Neural cell (in vitro differentiated cells): ENCODE data around the gene PCDHB5. TPM values are rescaled to one million over a fixed set of nuclear protein-coding genes. Genes with fewer than 3 reads are reported as not detected.
"Not testable (repeated sequence)": the region's sequence is repeated elsewhere in the genome, so short reads cannot be mapped to it uniquely, and the experiment has no call there.

Experiments
- H2AFZ ChIP-seq: fragments of 200-600, 300-800 bp; sonication (generic), shearing (Covaris generic); 2 replicates; pipeline ENCODE4 v1.6.0; 2014; ENCODE audit warnings: low read depth, mild to moderate bottlenecking, antibody characterized with exemption, low read length, moderate library complexity
- H3F3A ChIP-seq: fragments of 200-600 bp; shearing (Covaris generic); 2 replicates; pipeline ENCODE4 v1.6.1; 2016; ENCODE audit warnings: mild to moderate bottlenecking, moderate library complexity, mixed read lengths, antibody characterized with exemption, low read length; ENCODE audit not compliant: insufficient read depth, poor library complexity, severe bottlenecking
- H3K27ac ChIP-seq: fragments of 200-600, 300-800 bp; sonication (generic), shearing (Covaris generic); 2 replicates; pipeline ENCODE4 v1.5.1; 2014; ENCODE audit warnings: mild to moderate bottlenecking, low read length, moderate library complexity
- H3K27me3 ChIP-seq: fragments of 300-800, 200-600 bp; sonication (generic), shearing (Covaris generic); 2 replicates; pipeline ENCODE4 v1.6.0; 2014; ENCODE audit warnings: mild to moderate bottlenecking, low read depth, low read length, moderate library complexity; ENCODE audit not compliant: insufficient read depth
- H3K36me3 ChIP-seq: fragments of 300-800, 200-600 bp; sonication (generic), shearing (Covaris generic); 2 replicates; pipeline ENCODE4 v1.5.1; 2014; ENCODE audit warnings: mild to moderate bottlenecking, antibody characterized with exemption, low read length, moderate library complexity; ENCODE audit not compliant: insufficient read depth
- H3K4me2 ChIP-seq: fragments of 300-800, 200-600 bp; sonication (generic), shearing (Covaris generic); 2 replicates; pipeline ENCODE4 v1.6.0; 2014; ENCODE audit warnings: mild to moderate bottlenecking, low read length
- H3K4me3 ChIP-seq: fragments of 300-800, 200-600 bp; sonication (generic), shearing (Covaris generic); 2 replicates; pipeline ENCODE4 v1.5.1; 2014; ENCODE audit warnings: mild to moderate bottlenecking, low read length, moderate library complexity
- H3K79me2 ChIP-seq: fragments of 200-600 bp; shearing (Covaris generic); replicated peaks from 2 replicates; pipeline ENCODE4 v1.6.0; 2014; ENCODE audit warnings: mild to moderate bottlenecking, low read length, moderate library complexity; ENCODE audit not compliant: insufficient read depth
- H3K9ac ChIP-seq: fragments of 300-800, 200-600 bp; sonication (generic), shearing (Covaris generic); 2 replicates; pipeline ENCODE4 v1.6.1; 2016; ENCODE audit warnings: mild to moderate bottlenecking, low read length, mixed read lengths
- H3K9me2 ChIP-seq: fragments of 200-600 bp; shearing (Covaris generic); 2 replicates; pipeline ENCODE4 v1.6.1; 2016; ENCODE audit warnings: mild to moderate bottlenecking, low read length, mixed read lengths; ENCODE audit not compliant: insufficient read depth
- H3K9me3 ChIP-seq: fragments of 200-600, 300-800 bp; sonication (generic), shearing (Covaris generic); 2 replicates; pipeline ENCODE4 v1.6.1; 2016; ENCODE audit warnings: mild to moderate bottlenecking, mixed run types, low read length, moderate library complexity, mixed read lengths
- H4K20me1 ChIP-seq: fragments of 200-600 bp; shearing (Covaris generic); 2 replicates; pipeline ENCODE4 v1.6.1; 2016; ENCODE audit warnings: mild to moderate bottlenecking, mixed run types; ENCODE audit not compliant: insufficient read depth
- EP300 ChIP-seq: fragments of 450-650 bp; conservative IDR thresholded peaks from 2 replicates; pipeline ENCODE4 v1.6.1; 2014; ENCODE audit warnings: antibody characterized with exemption, mild to moderate bottlenecking, moderate library complexity; ENCODE audit not compliant: poor library complexity, severe bottlenecking
- EZH2 ChIP-seq: fragments of 200-600, 300-800 bp; shearing (Covaris generic), sonication (generic); IDR thresholded peaks from 2 replicates; pipeline ENCODE4 v1.6.1; 2014; ENCODE audit warnings: antibody characterized with exemption, low read length, borderline replicate concordance, mild to moderate bottlenecking; ENCODE audit not compliant: insufficient read depth, poor library complexity, severe bottlenecking
- MXI1 ChIP-seq: fragments of 450-650 bp; conservative IDR thresholded peaks from 2 replicates; pipeline ENCODE4 v1.6.1; 2014; ENCODE audit warnings: antibody characterized with exemption, mild to moderate bottlenecking; ENCODE audit not compliant: poor library complexity, severe bottlenecking
- POLR2AphosphoS5 ChIP-seq: IDR thresholded peaks from 2 replicates; pipeline ENCODE4 v1.6.1; 2012
- RAD21 ChIP-seq: fragments of 450-650 bp; conservative IDR thresholded peaks from 2 replicates; pipeline ENCODE4 v1.6.1; 2014; ENCODE audit warnings: antibody characterized with exemption, mild to moderate bottlenecking, moderate library complexity
- SMC3 ChIP-seq: fragments of 450-650 bp; conservative IDR thresholded peaks from 2 replicates; pipeline ENCODE4 v1.6.1; 2014; ENCODE audit warnings: antibody characterized with exemption, mild to moderate bottlenecking, moderate library complexity; ENCODE audit not compliant: poor library complexity
- TAF1 ChIP-seq: IDR thresholded peaks from 2 replicates; pipeline ENCODE4 v1.6.1; 2012; ENCODE audit warnings: low read depth
- polyA plus RNA-seq: library from polyadenylated mRNA; depleted of rRNA; stranded (reverse); fragments of >200 nt; gene quantifications from 2 replicates; pipeline ENCODE4 v1.2.3, GENCODE V29; 2014
- TF ChIP-seq, protein P1 (sequence below): fragments of 450-650 bp; IDR thresholded peaks from 2 replicates; pipeline ENCODE4 v1.5.1; 2014; ENCODE audit warnings: antibody characterized with exemption, mild to moderate bottlenecking, moderate library complexity; ENCODE audit not compliant: poor library complexity, severe bottlenecking
- TF ChIP-seq, protein P2 (sequence below): IDR thresholded peaks from 2 replicates; pipeline ENCODE4 v1.6.1; 2012; ENCODE audit warnings: borderline replicate concordance

Gene PCDHB5
- polyA plus RNA-seq, 1 donor from 2014 or later, result 4.7 TPM

- Histone ChIP-seq H3K4me3 (no peak overlapping the region), H3K79me2 (no peaks in the 10 kb centered on the region), H3K4me2 (no peak overlapping the region), H3K27ac (no peak overlapping the region), H3K36me3 (no peaks in the 10 kb centered on the region), H3K27me3 (no peaks in the 10 kb centered on the region), H4K20me1 (no peaks in the 10 kb centered on the region), H3K9me2 (no peaks in the 10 kb centered on the region), H2AFZ (no peak overlapping the region), H3K9ac (no peak overlapping the region), H3K9me3 (peaks cover 7% of the 10 kb centered on the region), H3F3A (no peaks in the 10 kb centered on the region)
- TF ChIP-seq MXI1 (no peak), TAF1 (no peak), EP300 (no peak), POLR2AphosphoS5 (no peak), SMC3 (no peak), RAD21 (no peak), EZH2 (no peak)
- TF ChIP-seq, protein P1, sequence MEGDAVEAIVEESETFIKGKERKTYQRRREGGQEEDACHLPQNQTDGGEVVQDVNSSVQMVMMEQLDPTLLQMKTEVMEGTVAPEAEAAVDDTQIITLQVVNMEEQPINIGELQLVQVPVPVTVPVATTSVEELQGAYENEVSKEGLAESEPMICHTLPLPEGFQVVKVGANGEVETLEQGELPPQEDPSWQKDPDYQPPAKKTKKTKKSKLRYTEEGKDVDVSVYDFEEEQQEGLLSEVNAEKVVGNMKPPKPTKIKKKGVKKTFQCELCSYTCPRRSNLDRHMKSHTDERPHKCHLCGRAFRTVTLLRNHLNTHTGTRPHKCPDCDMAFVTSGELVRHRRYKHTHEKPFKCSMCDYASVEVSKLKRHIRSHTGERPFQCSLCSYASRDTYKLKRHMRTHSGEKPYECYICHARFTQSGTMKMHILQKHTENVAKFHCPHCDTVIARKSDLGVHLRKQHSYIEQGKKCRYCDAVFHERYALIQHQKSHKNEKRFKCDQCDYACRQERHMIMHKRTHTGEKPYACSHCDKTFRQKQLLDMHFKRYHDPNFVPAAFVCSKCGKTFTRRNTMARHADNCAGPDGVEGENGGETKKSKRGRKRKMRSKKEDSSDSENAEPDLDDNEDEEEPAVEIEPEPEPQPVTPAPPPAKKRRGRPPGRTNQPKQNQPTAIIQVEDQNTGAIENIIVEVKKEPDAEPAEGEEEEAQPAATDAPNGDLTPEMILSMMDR, result no peak
- TF ChIP-seq, protein P2, sequence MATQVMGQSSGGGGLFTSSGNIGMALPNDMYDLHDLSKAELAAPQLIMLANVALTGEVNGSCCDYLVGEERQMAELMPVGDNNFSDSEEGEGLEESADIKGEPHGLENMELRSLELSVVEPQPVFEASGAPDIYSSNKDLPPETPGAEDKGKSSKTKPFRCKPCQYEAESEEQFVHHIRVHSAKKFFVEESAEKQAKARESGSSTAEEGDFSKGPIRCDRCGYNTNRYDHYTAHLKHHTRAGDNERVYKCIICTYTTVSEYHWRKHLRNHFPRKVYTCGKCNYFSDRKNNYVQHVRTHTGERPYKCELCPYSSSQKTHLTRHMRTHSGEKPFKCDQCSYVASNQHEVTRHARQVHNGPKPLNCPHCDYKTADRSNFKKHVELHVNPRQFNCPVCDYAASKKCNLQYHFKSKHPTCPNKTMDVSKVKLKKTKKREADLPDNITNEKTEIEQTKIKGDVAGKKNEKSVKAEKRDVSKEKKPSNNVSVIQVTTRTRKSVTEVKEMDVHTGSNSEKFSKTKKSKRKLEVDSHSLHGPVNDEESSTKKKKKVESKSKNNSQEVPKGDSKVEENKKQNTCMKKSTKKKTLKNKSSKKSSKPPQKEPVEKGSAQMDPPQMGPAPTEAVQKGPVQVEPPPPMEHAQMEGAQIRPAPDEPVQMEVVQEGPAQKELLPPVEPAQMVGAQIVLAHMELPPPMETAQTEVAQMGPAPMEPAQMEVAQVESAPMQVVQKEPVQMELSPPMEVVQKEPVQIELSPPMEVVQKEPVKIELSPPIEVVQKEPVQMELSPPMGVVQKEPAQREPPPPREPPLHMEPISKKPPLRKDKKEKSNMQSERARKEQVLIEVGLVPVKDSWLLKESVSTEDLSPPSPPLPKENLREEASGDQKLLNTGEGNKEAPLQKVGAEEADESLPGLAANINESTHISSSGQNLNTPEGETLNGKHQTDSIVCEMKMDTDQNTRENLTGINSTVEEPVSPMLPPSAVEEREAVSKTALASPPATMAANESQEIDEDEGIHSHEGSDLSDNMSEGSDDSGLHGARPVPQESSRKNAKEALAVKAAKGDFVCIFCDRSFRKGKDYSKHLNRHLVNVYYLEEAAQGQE, result no peak
These were observed 40.9 kb downstream of the PCDHB5 start for GRCh38 chr5:141175933-141176332.

DNA sequence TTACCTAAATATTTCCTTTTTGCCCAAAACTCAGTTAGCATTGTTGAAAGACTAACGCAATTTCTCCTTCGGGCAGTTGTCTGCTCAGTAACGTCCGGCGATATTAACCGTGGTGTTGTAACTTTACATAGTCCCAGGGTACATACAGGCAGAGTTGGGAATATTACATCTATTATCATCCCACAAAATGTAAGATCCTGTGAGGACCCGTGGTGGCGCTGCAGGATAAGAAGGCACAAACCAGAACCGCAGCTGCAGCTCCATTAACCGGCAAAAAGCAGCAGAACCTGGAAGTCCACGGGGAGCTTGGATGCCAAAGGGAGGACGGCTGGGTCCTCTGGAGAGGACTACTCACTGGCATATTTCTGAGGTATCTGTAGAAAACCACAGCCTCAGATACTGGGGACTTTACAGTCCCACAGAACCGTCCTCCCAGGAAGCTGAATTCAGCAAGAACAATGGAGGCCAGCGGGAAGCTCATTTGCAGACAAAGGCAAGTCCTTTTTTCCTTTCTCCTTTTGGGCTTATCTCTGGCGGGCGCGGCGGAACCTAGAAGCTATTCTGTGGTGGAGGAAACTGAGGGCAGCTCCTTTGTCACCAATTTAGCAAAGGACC lies 42.7 kb downstream of the PCDHB5 start, which contains the start of gene PCDHB8:
Gene PCDHB8 (plus strand): TSS at position 214 of the 615 bp plus-strand sequence. CDS start 245 bp downstream, at position 459.
- not testable (repeated sequence) for H4K20me1 ChIP-seq, H3F3A ChIP-seq, H3K9me3 ChIP-seq, H2AFZ ChIP-seq, H3K4me3 ChIP-seq, H3K27me3 ChIP-seq, H3K36me3 ChIP-seq, H3K79me2 ChIP-seq, H3K9me2 ChIP-seq, H3K9ac ChIP-seq, H3K4me2 ChIP-seq, H3K27ac ChIP-seq

DNA sequence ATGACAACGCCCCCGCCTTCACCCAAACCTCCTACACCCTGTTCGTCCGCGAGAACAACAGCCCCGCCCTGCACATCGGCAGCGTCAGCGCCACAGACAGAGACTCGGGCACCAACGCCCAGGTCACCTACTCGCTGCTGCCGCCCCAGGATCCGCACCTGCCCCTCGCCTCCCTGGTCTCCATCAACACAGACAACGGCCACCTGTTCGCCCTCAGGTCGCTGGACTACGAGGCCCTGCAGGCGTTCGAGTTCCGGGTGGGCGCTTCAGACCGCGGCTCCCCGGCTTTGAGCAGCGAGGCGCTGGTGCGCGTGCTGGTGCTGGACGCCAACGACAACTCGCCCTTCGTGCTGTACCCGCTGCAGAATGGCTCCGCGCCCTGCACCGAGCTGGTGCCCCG lies 44.4 kb downstream of the PCDHB5 start:
- not testable (repeated sequence) for H3K36me3 ChIP-seq, H3K9me3 ChIP-seq, H3K27ac ChIP-seq, H2AFZ ChIP-seq, H3K79me2 ChIP-seq, H3F3A ChIP-seq, H3K4me3 ChIP-seq, H3K9me2 ChIP-seq, H3K4me2 ChIP-seq, H3K9ac ChIP-seq, H3K27me3 ChIP-seq, H4K20me1 ChIP-seq

DNA sequence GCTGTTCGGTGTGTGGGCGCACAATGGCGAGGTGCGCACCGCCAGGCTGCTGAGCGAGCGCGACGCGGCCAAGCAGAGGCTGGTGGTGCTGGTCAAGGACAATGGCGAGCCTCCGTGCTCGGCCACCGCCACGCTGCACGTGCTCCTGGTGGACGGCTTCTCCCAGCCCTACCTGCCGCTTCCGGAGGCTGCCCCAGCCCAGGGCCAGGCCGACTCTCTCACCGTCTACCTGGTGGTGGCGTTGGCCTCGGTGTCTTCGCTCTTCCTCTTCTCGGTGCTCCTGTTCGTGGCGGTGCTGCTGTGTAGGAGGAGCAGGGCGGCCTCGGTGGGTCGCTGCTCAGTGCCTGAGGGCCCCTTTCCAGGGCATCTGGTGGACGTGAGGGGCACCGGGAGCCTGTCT lies 44.9 kb downstream of the PCDHB5 start:
- H3K27me3 ChIP-seq, H3K79me2 ChIP-seq, H3K4me3 ChIP-seq, H3K9ac ChIP-seq, H2AFZ ChIP-seq, H3F3A ChIP-seq, H3K4me2 ChIP-seq, H4K20me1 ChIP-seq, H3K9me3 ChIP-seq, H3K9me2 ChIP-seq, H3K36me3 ChIP-seq, H3K27ac ChIP-seq: not testable (repeated sequence)
